GM21360 (cell line): ENCODE data around the gene OR10H4.
"Not testable (repeated sequence)": the region's sequence is repeated elsewhere in the genome, so short reads cannot be mapped to it uniquely, and the experiment has no call there.

Experiments
- ATAC-seq: cut with Tn5 transposase; IDR thresholded peaks from one replicate; pipeline ENCODE4 v1.9.1; 2021; ENCODE audit warnings: mild to moderate bottlenecking, moderate library complexity; ENCODE audit not compliant: unreplicated experiment

OR10H4 gene

DNA sequence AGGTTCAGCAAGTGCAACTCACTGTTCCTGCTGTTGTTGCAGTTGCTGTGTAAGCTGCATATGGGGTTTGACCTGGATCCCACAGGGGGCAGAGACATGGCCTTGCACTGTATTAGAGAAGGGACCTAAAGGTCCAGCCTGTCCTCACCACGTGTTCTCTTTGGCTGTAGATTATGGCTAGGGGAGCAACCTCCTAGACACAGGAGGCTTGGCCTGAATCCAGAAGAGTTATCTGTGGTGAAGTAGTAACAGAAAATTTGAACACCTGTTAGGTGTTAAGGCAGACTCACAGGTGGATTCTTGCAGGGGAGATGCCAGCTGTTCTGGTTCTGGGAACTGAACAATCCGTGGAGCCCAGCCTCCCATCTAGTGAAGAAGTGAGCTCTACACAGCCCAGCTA lies 11.0 kb upstream of the OR10H4 start:
- ATAC-seq, result no peak

DNA sequence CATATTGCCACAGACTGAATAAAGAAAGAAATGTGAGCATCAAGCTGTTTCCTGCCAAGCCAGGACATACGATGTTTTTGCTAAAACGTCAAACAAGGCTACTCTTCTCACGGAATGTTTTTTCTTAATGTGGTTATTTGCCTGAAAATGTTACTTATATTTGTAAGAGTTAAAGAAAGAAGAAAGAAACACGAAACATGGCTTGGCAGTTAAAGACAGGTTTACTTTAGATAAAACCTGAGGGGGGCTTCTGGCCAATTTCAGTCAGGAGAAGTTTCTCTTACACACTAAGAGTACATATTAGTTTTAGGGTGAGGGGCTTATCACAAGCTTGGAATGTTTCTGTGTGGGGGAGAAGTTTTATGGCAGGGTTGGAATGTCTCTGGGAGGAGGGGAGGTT lies 4.4 kb upstream of the OR10H4 start:
- no peak for ATAC-seq

DNA sequence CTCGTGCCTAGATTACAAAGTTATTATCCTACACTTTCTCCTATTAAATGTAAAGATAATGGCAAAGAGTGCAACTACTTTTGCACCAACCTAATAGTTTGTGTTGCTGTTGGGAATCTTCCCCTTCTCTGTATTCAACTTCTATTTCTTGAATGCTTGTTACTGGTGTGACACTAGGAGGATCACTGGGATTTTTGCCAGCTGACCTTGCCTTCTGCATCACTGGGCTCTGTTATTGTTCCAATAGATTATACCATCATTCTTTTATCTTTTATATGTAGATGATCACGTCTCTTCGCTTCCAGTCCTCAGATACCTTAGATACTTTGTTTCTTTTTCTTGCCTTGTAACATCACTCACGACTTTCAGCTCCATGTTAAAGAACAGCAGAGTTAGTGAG lies 3.5 kb upstream of the OR10H4 start:
- no peak for ATAC-seq

DNA sequence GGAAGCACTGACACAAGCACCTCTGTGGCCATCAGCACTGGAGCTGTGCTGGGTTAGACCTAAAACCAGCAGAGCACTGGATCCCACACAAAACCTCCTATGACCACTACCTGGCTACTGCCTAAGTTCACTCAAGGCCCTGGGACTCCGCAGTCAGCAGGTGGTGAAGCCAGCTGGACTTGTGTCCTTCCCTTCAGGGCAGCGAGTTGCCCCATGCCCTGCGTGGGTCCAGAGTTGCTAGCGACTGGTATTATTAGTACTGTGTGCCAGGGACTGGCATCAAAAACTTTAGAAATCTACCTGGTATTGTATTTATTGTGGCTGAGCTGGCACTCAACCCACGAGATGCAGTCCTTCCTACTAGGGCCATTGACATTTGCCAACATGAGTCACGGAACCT lies 6.0 kb downstream of the OR10H4 start:
- no peak for ATAC-seq

DNA sequence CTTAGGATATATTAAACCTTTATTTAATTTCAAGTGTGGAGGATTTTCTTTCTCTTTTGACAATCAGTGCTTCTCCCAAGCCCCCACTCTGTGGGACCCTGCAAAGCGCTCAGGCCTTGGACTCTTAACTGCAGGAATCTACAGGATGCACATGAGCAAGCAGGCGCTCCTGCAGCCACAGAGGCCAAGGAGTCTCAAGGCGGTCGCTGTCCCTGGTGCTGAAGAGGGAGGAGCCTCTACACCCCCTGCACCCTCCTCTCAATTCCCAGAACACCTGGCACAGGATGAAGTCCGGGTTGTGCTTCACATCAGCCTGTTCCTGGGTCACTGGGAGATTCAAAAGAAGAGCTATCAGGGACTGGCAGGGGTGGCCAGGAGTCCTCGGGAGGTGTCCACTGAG lies 13.5 kb downstream of the OR10H4 start:
- no peak for ATAC-seq

DNA sequence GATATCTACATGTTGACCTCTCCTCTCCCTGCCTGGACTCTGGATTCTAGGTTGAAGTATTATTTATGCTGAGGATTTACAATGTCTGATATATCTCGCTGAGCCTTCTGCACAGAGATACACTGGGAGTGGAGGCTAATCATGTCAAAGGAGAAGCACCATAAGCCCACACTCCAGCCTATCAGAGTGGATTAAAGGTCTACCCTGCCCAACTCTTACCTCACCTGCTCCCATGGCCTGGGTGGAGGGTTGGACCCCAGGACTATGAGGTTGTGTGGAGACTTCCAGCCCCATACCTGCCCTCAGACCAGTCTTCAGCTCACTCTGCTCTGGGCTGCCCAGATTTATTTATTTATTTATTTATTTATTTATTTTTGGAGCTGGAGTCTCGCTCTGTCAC lies 15.4 kb downstream of the OR10H4 start:
- ATAC-seq, result no peak

DNA sequence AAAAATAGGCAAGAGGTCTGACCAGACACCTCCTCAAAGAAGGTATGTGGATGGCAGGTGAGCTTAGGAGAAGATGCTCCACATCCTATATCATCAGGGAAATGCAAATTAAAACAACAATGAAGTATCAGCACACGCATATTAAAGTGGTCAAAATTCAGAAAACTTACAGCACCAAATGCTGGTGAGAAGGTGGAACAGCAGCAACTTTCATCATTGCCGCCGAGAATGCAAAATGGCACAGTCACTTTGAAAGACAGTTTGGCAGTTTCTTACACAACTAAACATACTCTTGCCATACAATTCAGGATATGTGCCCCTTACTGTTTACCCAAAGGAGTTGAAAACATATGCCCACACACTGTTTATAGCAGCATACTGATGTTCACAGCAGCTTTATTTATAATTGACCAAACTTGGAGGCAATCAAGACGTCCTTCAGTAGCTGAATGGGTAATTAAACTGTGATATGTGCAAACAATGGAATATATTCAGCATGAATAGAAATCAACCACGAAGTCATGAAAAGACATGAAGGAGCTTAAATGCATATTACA lies 22.5 kb downstream of the OR10H4 start:
- no peak for ATAC-seq

DNA sequence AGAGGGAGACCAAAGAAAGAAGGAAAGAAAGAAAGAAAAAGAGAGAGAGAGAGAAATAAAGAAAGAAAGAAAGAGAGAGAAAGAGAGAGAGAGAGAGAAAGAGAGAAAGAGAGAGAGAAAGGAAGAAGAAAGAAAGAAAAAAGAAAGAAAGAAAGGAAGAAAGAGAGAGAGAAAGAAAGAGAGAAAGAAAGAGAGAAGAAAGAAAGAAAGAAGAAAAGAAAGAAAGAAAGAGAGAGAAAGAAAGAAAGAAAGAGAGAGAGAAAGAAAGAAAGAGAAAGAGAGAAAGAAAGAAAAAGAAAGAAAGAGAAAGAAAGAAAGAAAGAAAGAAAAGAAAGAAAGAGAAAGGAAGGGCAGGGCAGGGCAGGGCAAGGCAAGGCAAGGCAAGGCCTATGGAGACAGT lies 23.2 kb downstream of the OR10H4 start:
- not testable (repeated sequence) for ATAC-seq

DNA sequence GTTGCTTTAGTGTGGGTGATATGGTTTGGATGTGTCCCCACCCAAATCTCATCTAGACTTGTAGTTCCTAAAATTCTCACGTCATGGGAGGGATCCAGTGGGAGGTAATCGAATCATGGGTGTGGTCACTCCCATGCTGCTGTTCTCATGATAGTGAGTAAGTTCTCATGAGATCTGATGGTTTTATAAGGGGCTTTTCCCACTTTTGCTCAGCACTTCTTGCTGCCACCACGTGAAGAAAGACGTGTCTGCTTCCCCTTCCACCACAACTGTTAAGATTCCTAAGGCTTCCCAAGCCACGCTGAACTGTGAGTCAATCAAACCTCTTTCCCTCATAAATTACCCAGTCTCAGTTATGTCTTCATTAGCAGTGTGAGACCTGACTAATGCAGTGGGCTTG lies 26.0 kb downstream of the OR10H4 start:
- ATAC-seq, result no peak

DNA sequence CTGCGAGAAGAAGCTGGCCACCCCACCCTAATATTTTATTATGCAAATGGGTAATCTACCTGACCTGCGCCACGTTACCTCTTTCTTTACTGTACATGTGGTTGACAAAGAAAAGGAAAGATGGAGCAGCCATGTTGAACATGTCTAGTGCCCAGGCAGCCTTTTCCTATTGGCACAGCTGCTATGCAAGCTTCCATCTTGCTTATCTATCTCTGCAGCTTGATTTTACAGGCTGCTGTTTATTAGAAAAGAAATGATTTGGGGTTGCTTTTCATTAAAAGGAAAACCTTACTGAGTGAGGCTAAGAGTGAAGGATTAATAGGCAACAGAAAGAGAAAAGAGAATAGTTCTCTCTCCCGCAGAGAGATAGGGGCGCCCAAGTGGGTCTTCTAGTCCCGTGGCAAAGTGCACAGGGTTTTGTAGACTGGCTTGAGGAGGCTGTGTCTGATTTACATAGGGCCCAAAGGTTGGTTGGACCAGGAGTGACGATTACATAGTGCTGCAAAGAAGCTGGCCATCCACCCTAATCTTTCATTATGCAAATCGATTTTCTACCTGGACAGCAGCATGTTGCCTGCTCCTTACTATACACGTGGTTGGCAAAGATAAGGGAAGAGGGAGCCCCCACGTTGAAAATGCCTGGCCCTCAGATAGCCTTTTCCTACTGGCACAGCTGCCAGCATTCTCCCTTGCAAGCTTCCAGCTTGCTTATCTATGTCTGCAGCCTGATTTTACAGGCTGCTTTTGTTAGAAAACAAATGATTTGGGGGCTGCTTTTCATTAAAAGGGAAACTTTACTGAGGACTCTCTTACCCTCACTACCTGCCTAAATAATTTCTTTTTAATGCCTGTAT lies 28.3 kb downstream of the OR10H4 start:
- ATAC-seq, result no peak

DNA sequence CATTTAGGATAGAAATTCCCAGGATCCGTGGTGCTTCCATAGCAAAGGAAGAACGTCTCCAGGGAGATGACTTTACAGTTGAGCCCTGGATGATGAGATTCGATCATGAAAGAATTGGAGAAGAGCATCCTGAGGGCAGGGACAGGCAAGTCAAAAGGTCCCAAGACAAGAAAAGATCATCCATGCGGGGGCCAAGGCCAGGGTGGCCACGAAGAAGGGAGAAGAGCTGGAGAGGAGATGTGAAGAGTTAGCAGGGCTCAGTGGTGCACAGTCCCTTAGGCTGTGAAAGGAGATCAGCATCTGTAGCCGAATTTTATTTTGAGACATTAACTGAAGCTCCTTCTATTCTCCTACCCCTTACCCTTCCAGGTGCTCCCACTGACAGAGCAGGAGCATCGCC lies 28.9 kb downstream of the OR10H4 start:
- ATAC-seq, result no peak

DNA sequence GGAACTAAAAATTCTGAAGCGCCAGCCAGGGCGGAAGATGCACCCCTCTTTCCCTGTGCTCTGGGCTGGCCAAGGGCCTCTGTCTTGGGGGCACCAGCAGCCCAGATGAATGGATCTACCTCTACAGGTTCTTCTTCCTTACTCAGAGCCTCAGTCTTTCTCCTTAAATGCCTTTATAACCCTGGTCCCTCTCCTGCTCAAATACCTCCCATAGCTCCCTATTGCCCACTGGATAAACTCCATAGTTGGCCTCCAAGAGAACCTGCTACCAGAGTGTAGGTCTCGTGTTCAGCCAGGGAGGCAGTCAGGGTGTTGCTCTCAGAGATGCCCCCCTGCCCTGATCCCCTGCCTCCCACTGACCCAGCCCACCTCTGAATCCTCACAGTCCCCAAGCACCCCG lies 30.5 kb downstream of the OR10H4 start:
- ATAC-seq, result no peak

DNA sequence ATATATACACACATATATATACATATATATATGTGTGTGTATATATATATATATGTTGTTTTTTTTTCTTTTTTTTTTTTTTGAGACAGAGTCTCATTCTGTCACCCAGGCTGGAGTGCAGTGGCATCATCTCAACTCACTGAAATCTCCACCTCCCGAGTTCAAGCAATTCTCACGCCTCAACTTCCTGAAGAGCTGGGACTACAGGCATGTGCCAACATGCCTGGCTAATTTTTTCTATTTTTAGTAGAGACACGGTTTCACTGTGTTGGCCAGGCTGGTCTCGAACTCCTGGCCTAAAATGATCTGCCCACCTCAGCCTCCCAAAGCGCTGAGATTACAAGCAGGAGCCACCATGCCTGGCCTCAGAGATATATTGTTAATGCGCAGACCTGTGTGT lies 37.0 kb downstream of the OR10H4 start:
- ATAC-seq, result not testable (repeated sequence)

DNA sequence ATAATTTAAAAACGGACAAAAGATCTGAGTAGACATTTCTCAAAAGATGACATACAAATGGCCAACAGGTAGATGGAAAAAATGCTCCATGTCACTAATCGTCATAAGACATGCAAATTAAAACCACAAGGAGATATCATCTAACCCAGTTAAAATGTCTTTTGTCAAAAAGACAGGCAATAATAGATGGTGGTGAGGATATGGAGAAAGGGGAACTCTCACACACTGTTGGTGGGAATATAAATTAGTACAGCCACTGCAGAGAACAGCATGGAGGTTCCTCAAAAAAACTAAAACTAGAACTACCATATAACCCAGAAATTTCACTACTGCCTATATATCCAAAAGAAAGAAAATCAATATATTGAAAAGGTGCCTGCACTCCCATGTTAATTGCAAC lies 37.9 kb downstream of the OR10H4 start:
- ATAC-seq, result no peak

DNA sequence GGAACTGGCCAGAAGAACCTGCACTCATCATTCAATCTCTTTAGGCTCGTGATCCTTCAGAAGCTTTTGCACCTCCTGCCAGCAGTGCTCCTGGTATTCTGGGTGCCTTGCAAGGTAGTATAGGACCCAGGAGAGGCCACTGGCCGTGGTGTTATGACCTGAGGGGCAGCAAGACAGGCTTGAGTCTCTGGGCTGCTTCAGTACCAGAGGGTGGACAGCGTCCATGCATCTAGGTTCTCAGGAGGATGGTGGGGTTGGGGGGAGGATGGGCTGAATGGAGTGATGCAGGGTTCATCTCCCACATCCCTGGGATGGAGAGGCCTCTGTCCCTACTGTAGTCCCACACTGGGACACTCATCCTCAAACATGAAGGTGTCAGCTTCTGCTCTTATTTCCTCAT lies 41.1 kb downstream of the OR10H4 start:
- no peak for ATAC-seq

DNA sequence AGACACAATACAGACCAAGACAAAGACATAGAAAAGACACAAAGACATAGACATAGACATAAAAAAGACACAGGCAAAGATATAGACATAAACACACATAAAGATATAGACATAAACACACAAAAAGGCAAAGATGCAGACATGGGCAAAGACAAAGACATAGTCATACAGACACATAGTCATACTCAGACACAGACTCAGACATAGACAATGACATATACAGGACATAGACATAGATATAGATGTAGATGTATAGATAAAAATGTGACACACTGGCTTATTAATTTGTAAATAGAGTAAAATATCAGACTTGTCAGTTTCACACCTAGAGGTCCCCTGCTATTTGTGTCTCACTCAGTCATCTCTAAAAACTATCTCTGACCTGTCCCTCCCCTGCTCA lies 42.8 kb downstream of the OR10H4 start:
- no peak for ATAC-seq

DNA sequence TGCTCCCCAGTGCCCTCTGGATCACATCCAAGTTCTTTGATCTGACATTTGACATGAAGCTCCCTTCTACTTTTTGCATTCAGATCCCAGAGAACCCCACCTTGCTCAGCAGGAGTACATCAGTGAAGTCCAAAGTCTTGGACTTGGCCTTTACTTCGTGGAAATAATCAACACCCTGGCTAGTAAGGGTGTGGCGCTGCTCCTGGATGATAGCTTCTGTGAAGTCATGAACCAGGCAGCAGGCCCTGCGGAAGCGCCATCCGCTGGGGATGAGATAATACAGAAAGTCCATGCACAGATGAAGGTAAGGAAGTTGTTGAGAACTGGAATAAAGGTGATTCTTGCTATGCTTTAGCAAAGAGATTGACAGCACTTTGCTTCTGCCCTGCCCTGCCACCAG lies 43.2 kb downstream of the OR10H4 start:
- no peak for ATAC-seq

DNA sequence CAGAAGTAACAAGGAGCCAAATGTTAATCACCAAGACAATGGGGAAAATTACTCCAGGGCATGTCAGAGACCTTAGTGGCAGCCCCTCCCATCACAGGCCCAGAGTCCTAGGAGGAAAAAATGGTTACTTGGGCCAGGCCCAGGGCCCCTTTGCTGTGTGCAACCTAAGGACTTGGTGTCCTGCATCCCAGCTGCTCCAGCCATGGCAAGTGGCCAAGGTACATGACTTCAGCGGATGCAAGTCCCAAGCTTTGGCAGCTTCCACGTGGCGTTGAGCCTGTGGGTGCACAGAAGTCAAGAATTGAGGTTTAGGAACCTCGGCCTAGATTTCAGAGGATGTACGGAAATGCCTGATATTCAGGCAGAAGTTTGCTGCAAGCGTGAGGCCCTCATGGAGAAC lies 46.7 kb downstream of the OR10H4 start:
- no peak for ATAC-seq

DNA sequence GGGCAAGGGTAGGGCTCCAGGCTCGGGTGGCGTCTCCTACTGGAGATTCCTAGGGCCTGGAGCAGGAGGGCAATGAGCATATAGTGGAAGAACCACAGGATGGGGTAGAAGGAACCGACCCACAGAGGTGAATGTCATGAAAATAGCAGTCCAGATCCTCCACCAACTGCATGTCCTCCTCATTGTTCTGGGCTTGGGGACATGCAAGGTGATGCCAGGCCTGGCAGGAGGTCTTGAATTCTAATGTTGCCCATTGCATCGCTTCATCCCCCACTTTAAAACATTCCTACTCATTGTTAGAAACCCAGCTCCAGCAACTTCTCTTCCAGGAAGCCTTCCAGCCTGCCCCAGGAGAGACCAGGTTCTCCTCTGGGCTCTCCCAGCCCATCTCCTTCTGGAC lies 49.4 kb downstream of the OR10H4 start:
- ATAC-seq, result no peak
